OCI-LY7 (cell line): ENCODE data around the gene NPY2R. TPM values are rescaled to one million over a fixed set of nuclear protein-coding genes. Genes with fewer than 3 reads are reported as not detected.

Experiments used
- BruUV-seq: library from RNA; stranded (reverse); fragments of 400-500 nt; replicated peaks from 2 replicates; lab custom pipeline; 2021; lab: Mats Ljungman, UMichigan
- CTCF ChIA-PET: fragments of 300-600 bp; sonication (Branson Sonifier 250); formaldehyde crosslinking; loops from one replicate; lab custom pipeline; 2022; ENCODE audit warnings: antibody characterized with exemption; ENCODE audit not compliant: unreplicated experiment; lab: Charles Lee
- POLR2A ChIA-PET: fragments of 300-600 bp; sonication (Branson Sonifier 250); formaldehyde crosslinking; loops from one replicate; lab custom pipeline; 2022; ENCODE audit warnings: antibody characterized with exemption; lab: Charles Lee
- DNase-seq: peaks from one replicate; pipeline ENCODE4 v3.0.0-alpha.2; 2015; ENCODE audit warnings: low spot score
- H2AFZ ChIP-seq: fragments of 200-600 bp; sonication (generic), shearing (Covaris generic); 2 replicates; pipeline ENCODE4 v1.6.1; 2014; ENCODE audit warnings: mild to moderate bottlenecking, antibody characterized with exemption, low read length, moderate library complexity
- H3K27ac ChIP-seq: fragments of 200-600 bp; sonication (generic); 2 replicates; pipeline ENCODE4 v1.5.1; 2014; ENCODE audit warnings: mixed run types, low read depth, mild to moderate bottlenecking, moderate library complexity, low read length, inconsistent platforms; ENCODE audit not compliant: poor library complexity, severe bottlenecking
- H3K36me3 ChIP-seq: fragments of 200-600 bp; sonication (generic); 2 replicates; pipeline ENCODE4 v1.6.1; 2014; ENCODE audit warnings: mild to moderate bottlenecking, antibody characterized with exemption, low read length, moderate library complexity, mixed read lengths; ENCODE audit not compliant: insufficient read depth
- H3K4me1 ChIP-seq: fragments of 200-600 bp; sonication (generic); 2 replicates; pipeline ENCODE4 v1.5.1; 2014; ENCODE audit warnings: mild to moderate bottlenecking, low read length; ENCODE audit not compliant: insufficient read depth, poor library complexity, severe bottlenecking
- H3K4me2 ChIP-seq: fragments of 200-600 bp; sonication (generic); 2 replicates; pipeline ENCODE4 v1.6.1; 2014; ENCODE audit warnings: mild to moderate bottlenecking, low read length
- H3K4me3 ChIP-seq: fragments of 200-600 bp; sonication (generic); 2 replicates; pipeline ENCODE4 v1.5.1; 2014; ENCODE audit warnings: mild to moderate bottlenecking, low read depth, low read length; ENCODE audit not compliant: poor library complexity, severe bottlenecking
- H3K79me2 ChIP-seq: fragments of 200-600 bp; sonication (generic); 2 replicates; pipeline ENCODE4 v1.6.1; 2016; ENCODE audit warnings: low read depth, mild to moderate bottlenecking, low read length, moderate library complexity, mixed read lengths; ENCODE audit not compliant: insufficient read depth
- H3K9me2 ChIP-seq: fragments of 200-600 bp; sonication (generic); 2 replicates; pipeline ENCODE4 v1.6.1; 2016; ENCODE audit warnings: mild to moderate bottlenecking, low read length, mixed read lengths; ENCODE audit not compliant: insufficient read depth
- H3K9me3 ChIP-seq: fragments of 200-600 bp; sonication (generic); 2 replicates; pipeline ENCODE4 v1.6.1; 2014; ENCODE audit warnings: mild to moderate bottlenecking, mixed run types, low read length, mixed read lengths
- H4K20me1 ChIP-seq: fragments of 200-600 bp; sonication (generic); 2 replicates; pipeline ENCODE4 v1.6.1; 2014; ENCODE audit warnings: mild to moderate bottlenecking, antibody characterized with exemption, low read length, moderate library complexity, mixed read lengths; ENCODE audit not compliant: insufficient read depth
- EZH2phosphoT487 ChIP-seq: fragments of 200-600 bp; sonication (generic); IDR thresholded peaks from 2 replicates; pipeline ENCODE4 v1.6.1; 2018; ENCODE audit warnings: low read depth, borderline replicate concordance, mild to moderate bottlenecking, mixed run types, antibody characterized with exemption, low read length, moderate library complexity, mixed read lengths
- intact Hi-C: fragments of 100-400 bp; cut with micrococcal nuclease; formaldehyde crosslinking; loops from one replicate; pipeline ENCODE4 v1.10.0; 2022; ENCODE audit not compliant: unreplicated experiment
- total RNA-seq, 2 experiments: library from RNA; depleted of rRNA in 1 of 2; stranded (reverse); fragments of >200 nt in 1 of 2; shearing (Covaris generic) in 1 of 2; gene quantifications; 2 replicates each; pipeline ENCODE4 v1.2.3, GENCODE V29; 2014 to 2022
- TF ChIP-seq, protein P1 (sequence below): fragments of 200-600 bp; sonication (generic); conservative IDR thresholded peaks from 2 replicates; pipeline ENCODE4 v1.5.1; 2014; ENCODE audit warnings: mild to moderate bottlenecking, antibody characterized with exemption, low read length, moderate library complexity, mixed read lengths

Gene NPY2R
- total RNA-seq, 2 experiments from 2014 or later: not detected

DNA sequence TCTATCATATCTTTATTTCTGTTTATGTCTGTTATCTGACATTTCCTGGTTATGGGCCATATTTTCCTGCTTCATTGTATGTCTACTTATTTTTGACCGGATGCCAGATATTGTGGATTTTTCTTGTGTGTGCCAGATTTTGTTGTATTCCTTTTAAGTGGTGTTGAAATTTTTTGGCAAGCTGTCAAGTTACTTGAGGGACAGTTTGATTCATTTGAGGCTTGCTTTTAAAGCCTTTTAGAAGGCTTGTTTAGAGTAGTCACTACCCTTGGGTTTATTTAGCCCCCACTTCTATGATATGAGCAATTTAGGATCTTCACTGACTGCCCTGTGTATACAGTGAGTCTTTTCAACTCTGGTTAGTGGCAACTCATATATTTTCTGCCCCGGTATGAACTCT lies 29.2 kb upstream of the NPY2R start:
- H3K9me3 ChIP-seq: no peaks in the 10 kb centered on the region
- CTCF ChIA-PET: no interaction called here
- H2AFZ ChIP-seq: no peak overlapping the region
- POLR2A ChIA-PET: interaction anchor here (1.6 kb wide), 1 partner anchor 11 kb away, joined by 4 read pairs; no protein-coding TSS in a partner anchor
- no peak overlapping the region for H3K27ac ChIP-seq
- TF ChIP-seq, protein P1, sequence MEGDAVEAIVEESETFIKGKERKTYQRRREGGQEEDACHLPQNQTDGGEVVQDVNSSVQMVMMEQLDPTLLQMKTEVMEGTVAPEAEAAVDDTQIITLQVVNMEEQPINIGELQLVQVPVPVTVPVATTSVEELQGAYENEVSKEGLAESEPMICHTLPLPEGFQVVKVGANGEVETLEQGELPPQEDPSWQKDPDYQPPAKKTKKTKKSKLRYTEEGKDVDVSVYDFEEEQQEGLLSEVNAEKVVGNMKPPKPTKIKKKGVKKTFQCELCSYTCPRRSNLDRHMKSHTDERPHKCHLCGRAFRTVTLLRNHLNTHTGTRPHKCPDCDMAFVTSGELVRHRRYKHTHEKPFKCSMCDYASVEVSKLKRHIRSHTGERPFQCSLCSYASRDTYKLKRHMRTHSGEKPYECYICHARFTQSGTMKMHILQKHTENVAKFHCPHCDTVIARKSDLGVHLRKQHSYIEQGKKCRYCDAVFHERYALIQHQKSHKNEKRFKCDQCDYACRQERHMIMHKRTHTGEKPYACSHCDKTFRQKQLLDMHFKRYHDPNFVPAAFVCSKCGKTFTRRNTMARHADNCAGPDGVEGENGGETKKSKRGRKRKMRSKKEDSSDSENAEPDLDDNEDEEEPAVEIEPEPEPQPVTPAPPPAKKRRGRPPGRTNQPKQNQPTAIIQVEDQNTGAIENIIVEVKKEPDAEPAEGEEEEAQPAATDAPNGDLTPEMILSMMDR: no peak
- TF ChIP-seq EZH2phosphoT487: no peak
- no peak for DNase-seq
- intact Hi-C loops: no loop called here
- H3K4me1 ChIP-seq: no peaks in the 10 kb centered on the region
- no peak overlapping the region for H3K4me3 ChIP-seq
- H4K20me1 ChIP-seq: no peaks in the 10 kb centered on the region
- no peaks in the 10 kb centered on the region for H3K9me2 ChIP-seq
- BruUV-seq: no TSS peak
- H3K79me2 ChIP-seq: no peaks in the 10 kb centered on the region
- no peak overlapping the region for H3K4me2 ChIP-seq
- no peaks in the 10 kb centered on the region for H3K36me3 ChIP-seq

DNA sequence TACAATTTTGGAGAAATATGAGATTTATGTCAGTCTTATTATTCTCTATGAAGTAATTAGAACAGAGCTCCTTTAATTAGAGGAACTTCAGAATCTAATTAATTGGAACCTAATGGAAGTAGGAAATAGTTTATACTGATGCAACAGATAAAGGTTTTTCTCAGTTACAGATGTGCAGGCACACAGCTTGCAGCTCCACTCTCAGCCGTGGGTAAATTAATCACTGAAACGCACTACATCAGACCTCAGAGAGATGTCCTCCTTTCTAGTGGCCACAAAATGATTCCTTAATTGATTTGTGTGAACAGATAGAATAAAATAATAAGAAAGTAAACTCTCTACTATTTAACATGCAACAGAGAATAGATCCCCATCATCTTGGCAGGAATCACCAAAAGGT lies 21.5 kb upstream of the NPY2R start:
- no peak overlapping the region for H2AFZ ChIP-seq
- H3K36me3 ChIP-seq: no peaks in the 10 kb centered on the region
- no peaks in the 10 kb centered on the region for H3K9me2 ChIP-seq
- no peak overlapping the region for H3K4me3 ChIP-seq
- no peaks in the 10 kb centered on the region for H3K4me1 ChIP-seq
- no peak overlapping the region for H3K27ac ChIP-seq
- intact Hi-C loops: no loop called here
- POLR2A ChIA-PET: no interaction called here
- CTCF ChIA-PET: no interaction called here
- no peak for TF ChIP-seq EZH2phosphoT487
- TF ChIP-seq, protein P1: no peak
- no peaks in the 10 kb centered on the region for H3K9me3 ChIP-seq
- DNase-seq: no peak
- BruUV-seq: no TSS peak
- no peaks in the 10 kb centered on the region for H3K79me2 ChIP-seq
- no peaks in the 10 kb centered on the region for H4K20me1 ChIP-seq
- no peak overlapping the region for H3K4me2 ChIP-seq

DNA sequence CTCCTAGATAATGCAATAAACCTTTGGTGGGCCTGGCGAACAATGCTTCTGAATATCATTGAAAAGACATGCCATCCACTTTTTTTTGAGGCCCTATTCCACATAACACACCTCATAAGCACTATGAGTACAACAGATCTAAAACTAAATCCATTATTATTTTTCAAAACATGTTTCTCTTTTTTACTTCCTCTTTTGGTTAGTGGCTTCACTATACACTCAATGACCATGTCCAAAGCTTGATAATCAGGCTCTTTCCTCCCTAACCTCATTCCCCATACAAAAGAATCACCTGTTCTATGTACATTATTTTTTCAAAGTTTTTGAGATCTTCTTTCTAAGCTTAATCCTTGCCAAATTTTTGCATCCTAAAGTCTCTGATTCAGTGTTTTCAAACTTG lies 20.4 kb upstream of the NPY2R start:
- no peak for DNase-seq
- BruUV-seq: no TSS peak
- intact Hi-C loops: no loop called here
- H3K4me3 ChIP-seq: no peak overlapping the region
- H3K4me2 ChIP-seq: no peak overlapping the region
- H4K20me1 ChIP-seq: no peaks in the 10 kb centered on the region
- H3K4me1 ChIP-seq: no peaks in the 10 kb centered on the region
- H3K36me3 ChIP-seq: no peaks in the 10 kb centered on the region
- CTCF ChIA-PET: no interaction called here
- no peaks in the 10 kb centered on the region for H3K79me2 ChIP-seq
- H3K27ac ChIP-seq: no peak overlapping the region
- H3K9me3 ChIP-seq: no peaks in the 10 kb centered on the region
- POLR2A ChIA-PET: no interaction called here
- no peak for TF ChIP-seq EZH2phosphoT487
- TF ChIP-seq, protein P1: no peak
- no peak overlapping the region for H2AFZ ChIP-seq
- no peaks in the 10 kb centered on the region for H3K9me2 ChIP-seq
